LoVo (cell line): Measurements from ENCODE around the gene PPFIBP2.
"Not testable (repeated sequence)": the region's sequence is repeated elsewhere in the genome, so short reads cannot be mapped to it uniquely, and the experiment has no call there.

Experiments
- DNase-seq: peaks from one replicate; pipeline ENCODE4 v3.0.0-alpha.2; 2016; ENCODE audit warnings: low spot score

The PPFIBP2 gene

GRCh38 chr11:7499081-7499480, 14.7 kb upstream of the PPFIBP2 start:
- DNase-seq = no peak

DNA sequence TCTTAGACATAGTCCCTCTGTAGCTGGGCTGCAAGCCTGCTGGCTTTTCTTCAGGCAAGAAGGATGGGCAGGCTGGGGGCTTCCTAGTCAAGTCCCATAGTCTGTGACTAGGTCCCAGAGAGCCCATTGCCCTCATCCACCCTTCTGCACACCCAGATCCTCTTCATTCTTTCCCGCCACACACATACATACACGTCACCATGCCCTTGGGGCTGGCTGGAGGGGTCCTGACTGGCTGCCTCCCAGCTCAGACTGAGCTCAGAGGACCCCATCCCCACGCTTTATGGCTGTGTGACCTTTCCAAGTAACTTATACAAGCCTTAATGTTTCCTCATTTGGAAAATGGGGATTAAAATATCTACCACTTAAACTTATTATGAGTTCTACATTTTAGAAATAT, 13.5 kb upstream of the PPFIBP2 start:
- DNase-seq = no peak

DNA sequence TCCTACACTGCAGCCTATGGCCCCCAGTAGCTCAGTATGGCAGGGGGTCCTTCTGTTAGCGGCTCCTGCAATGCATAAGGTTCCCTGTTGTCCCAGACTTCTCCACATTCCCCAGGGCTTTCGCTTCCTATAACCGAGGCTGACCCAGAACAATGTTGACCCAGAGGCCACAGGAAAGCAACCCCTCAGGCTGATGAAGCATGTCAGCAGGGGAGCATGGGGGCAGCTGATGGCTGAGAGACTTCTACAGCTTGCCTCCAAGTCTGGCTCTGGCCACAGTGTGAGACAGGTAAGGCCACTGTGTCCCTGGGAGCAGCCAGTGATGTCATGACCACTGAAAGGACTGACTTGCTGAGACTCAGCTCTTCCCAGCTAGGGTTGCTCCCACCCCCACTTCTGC, 12.5 kb upstream of the PPFIBP2 start:
- DNase-seq = no peak

DNA sequence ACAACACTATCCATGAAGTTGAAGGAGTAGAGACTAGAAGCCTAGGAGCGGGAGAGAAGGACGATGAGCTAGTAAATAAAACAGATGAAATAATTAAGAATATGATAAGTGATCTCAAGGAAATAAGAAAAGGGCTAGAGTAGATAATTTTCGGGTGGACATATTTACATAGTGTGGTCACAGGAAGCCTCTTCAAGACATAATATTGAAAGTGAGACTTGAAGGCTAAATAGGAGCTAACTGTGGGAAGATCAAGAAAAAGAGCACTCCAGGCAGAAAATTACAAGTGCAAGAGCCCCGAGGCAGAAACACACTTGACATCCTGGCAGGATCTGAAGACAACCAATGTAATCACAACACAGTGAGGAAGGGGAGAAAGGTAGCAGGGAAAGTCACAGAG, 11.9 kb upstream of the PPFIBP2 start:
- DNase-seq = no peak

- DNase-seq = no peak
Observed at GRCh38 chr11:7506243-7506642, 7.6 kb upstream of the PPFIBP2 start.

- no peak for DNase-seq
Observed at GRCh38 chr11:7508087-7508486, 5.7 kb upstream of the PPFIBP2 start.

DNA sequence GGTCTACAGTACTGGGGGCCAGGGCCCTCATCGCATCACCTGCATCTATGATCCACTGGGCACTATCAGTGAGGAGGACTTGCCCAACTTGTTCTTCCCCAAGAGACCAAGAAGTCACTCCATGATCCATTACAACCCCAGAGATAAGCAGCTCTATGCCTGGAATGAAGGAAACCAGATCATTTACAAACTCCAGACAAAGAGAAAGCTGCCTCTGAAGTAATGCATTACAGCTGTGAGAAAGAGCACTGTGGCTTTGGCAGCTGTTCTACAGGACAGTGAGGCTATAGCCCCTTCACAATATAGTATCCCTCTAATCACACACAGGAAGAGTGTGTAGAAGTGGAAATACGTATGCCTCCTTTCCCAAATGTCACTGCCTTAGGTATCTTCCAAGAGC, 3.8 kb upstream of the PPFIBP2 start:
- DNase-seq = no peak

- DNase-seq = no peak
Observed at GRCh38 chr11:7511401-7511800, 2.4 kb upstream of the PPFIBP2 start.

- no peak for DNase-seq
Observed at GRCh38 chr11:7512525-7513233, 1.1 kb upstream of the PPFIBP2 start.

DNA sequence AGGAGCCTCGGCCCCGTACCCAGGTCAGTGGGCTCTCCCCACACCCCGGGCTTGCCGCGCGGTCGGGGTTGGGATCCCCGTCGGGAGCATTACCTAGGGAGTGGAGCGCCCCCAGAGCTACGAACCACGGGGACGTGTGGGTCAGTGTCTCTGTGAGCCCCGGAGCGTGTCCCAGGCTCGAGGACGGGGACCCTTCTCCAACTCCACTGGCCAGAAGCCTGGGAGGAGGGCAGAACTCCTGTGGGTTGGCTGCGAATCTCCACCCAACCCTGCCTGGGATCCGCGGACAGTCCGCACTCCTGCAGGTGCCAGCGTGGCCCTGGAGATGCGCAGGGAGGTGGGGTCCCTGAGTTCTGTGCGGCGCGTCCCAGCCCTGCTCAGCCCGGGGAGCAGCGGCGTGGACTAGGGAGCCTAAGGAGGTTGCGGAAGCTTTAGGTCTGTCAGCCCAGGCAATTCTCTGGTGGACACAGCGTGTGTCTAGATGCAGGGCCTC, 346 bp downstream of the PPFIBP2 start:
- no peak for DNase-seq

- DNase-seq = no peak
Observed at GRCh38 chr11:7515447-7515886, 1.7 kb downstream of the PPFIBP2 start.

- no peak for DNase-seq
Observed at GRCh38 chr11:7516475-7516874, 2.7 kb downstream of the PPFIBP2 start.

- DNase-seq = not testable (repeated sequence)
Observed at GRCh38 chr11:7517743-7518142, 3.9 kb downstream of the PPFIBP2 start.

DNA sequence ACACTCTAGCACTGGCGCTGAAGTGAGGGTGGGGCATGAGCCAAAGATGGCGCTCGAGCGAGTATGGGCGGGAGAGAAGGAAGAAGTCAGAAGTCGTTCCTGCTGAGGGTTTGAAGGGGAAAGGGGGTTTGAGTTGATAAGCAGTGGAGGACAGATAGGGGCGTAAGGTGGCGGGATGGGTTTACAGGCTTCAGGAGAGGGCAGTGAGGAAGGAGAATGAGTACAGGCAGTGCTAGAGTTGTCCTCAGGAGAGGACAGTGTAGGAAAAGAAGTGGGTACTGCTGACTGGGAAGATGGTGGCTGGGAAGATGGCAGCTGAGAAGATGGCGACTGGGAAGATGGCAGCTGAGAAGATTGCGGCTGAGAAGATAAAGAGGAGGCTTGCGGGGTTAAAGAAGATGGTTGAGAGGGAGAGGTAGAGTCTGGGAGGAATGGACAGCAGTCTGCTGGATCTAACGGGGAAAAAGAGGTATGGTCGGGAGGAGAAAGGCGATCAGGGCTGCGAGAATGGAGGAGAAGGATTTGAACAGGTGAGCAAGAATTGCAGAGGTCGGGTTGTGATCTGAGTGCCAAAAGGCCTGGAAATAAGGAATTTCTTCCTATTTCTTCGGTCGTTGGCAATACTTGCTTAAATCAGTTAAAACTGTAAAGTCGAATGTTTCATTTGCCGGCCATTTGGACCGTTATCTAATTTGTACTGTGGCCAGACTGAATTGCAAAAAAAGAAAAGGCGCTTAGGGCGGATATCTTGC, 5.2 kb downstream of the PPFIBP2 start:
- DNase-seq = no peak

DNA sequence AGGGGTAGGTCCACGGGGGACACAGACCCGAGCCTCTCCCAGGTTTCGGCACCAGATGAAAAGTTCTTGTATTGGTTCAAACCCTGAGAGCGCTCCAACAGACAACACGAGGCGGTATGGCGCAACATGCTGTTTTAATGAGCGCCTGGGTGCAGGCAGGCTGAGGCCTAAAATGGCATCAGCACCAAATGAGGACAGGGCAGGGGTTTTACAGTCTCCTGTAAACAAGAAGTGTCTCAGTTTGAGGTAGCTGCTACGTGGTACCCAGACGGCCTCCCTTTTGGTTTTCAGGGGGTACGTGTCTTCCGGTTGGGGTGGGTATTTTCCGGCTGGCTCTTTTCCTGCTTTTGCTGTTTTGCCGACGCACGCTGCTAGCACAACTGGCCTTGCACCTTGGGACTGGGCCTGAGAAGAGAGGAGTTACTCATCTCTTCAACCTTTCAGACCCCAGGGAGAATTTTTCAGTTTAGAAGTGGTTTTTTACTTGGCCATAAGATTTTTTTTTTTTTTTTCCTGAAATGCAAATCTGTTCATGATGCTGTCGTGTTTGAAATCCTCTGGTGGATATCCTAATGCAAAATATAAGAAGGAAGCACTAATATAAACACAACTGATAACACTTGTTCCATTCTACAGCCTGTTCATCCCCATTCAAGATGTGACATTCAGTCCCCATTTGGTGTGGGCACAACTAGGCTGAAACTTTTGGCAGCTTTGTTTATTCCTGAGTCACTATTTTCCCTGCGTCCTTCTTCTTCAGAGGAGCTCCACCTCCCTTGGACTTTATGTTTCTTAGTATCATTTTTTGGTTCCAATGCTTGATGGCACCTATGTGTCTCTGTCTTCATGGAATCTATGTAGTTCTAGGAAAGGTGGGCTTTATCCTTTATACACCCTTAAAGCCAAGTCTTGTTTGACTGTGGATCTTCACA, 6.5 kb downstream of the PPFIBP2 start:
- DNase-seq = no peak

DNA sequence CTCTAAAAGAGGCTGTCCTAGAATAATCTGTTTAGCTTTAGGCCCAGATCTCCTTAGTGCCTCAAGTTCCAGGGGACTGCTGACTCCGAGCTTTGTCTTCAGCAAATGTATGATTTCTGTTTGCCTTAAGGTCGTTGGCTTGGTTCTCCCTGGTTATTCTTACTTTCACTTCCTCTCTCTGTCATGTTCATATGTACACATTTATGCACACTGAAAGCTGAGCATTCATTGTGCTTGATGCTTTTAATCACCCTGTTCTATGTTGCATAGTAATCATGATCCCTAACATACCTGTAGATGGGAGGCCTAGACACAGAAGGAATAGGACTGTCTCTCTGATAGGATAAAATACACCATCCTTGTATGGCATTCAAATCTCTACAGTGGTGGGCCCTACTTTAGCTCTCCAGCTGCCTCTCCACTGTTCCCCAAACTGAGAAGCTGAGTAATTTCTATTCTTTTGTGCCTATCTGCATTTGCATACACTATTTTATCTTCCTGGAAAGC, 7.2 kb downstream of the PPFIBP2 start:
- no peak for DNase-seq

GRCh38 chr11:7522121-7522520, 8.3 kb downstream of the PPFIBP2 start:
- DNase-seq = no peak

- no peak for DNase-seq
Observed at GRCh38 chr11:7522546-7522945, 8.7 kb downstream of the PPFIBP2 start.

DNA sequence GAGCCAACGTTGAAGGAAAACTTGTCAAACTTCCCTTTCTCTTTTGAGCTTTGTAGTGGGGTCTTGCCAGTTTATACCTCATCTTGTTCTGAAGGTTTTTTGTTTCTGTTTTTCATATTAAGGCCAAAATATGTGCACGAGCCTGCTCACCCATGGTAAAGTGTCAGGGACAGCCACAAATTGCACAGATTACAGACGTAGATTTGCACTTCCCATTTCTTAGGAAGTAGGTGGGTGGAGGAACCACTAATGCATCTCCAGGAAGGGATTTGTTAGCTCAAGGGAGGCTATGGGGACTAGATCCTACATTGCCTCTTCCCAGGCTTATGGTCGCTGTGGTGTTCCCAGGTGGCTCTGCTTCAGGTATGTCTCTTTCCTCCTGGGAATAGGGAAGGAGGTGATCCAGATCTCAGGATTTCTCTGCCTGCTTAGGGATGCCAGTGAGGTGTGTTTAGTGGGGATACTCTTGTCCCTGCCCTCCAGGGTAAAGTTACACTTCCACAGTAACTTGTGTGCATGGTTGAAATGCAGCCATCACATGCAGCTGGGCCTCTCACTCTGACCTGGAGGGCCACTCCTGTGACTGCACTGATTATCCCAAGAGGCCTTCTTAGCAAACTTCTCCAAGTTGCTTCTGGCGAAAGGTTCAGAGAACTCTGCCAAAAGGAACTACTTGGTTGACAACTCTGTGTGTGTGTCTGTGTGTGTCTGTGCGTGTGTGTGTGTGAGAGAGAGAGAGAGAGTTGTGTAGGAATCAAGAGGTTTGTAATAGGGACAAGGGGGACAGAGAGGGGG, 9.8 kb downstream of the PPFIBP2 start:
- DNase-seq = no peak

DNA sequence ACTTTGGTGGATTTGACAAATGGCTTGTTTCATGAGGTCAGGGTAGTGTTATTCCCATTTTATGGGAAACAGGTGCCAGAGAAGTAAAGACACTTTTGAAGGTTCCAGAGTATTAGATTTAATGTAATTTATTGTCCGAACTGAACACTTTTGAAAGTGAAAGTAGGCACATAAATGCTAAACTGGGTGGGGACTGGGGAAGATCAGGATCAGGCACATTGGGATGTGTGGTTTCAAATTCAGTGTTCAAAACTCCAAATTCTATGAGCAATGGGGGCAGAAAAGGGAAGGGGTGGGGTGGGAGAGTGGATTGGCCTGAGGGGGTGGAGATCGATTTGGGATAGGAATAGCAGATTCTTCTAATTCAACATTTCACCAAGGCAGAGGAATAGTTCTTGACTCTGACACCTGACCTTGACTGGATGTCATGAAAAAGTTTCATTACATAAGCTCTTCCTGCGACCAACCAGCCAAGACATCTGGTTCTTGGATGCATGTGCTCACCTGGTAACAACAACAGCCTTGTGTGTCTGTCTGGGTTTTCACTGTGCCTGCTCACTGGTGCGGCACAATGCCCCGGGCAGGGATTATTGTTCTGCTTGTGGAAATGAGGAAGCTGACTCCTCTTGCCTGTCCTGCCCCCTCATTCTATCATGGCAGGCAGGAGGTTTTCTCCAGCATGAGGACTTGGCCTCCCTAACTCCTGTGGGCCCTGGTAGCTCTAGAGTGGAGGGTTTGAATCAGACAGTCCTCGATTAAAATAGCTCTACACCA, 10.8 kb downstream of the PPFIBP2 start:
- DNase-seq = no peak

GRCh38 chr11:7525424-7525823, 11.6 kb downstream of the PPFIBP2 start:
- no peak for DNase-seq
